Heart left ventricle (tissue), 16 donors: ENCODE data around the gene S100A7A. TPM values are rescaled to one million over a fixed set of nuclear protein-coding genes. Genes with fewer than 3 reads are reported as not detected.

Experiments
- ATAC-seq, 4 donors: fragments of 200-7000 bp; cut with Tn5 transposase; one replicate each; pipeline ENCODE4 v1.9.1; 2020 to 2022; ENCODE audit warnings: moderate library complexity in 4 of 4, mild to moderate bottlenecking in 3 of 4, moderate number of reproducible peaks in 1 of 4
- DNase-seq, 5 donors: peaks; one replicate each; pipeline ENCODE4 v3.0.0-alpha.2; 2020
- H3K27ac ChIP-seq, 12 donors: fragments of 200-600 bp; sonication (generic) in 4 of 12; one replicate each; pipeline versions ENCODE4 v1.5.0 to v1.8.0; 2016 to 2022; ENCODE audit warnings: mild to moderate bottlenecking in 2 of 12
- H3K27me3 ChIP-seq, 9 donors: fragments of 200-600 bp; sonication (generic) in 2 of 9; one replicate each; pipeline versions ENCODE4 v1.5.1 to v1.8.0; 2016 to 2022; ENCODE audit warnings: mild to moderate bottlenecking in 3 of 9
- H3K36me3 ChIP-seq, 9 donors: fragments of 200-600 bp; sonication (generic) in 2 of 9; one replicate each; pipeline versions ENCODE4 v1.5.0 to v1.8.0; 2018 to 2022; ENCODE audit warnings: mild to moderate bottlenecking in 2 of 9
- H3K4me1 ChIP-seq, 12 donors: fragments of 200-600 bp; sonication (generic) in 4 of 12; one replicate each; pipeline versions ENCODE4 v1.5.0 to v1.8.0; 2016 to 2022; ENCODE audit warnings: mild to moderate bottlenecking in 3 of 12
- H3K4me3 ChIP-seq, 12 donors: fragments of 200-600 bp; sonication (generic) in 4 of 12; one replicate each; pipeline versions ENCODE4 v1.5.0 to v1.8.0; 2017 to 2022; ENCODE audit warnings: mild to moderate bottlenecking in 9 of 12, moderate library complexity in 4 of 12
- H3K9me3 ChIP-seq, 12 donors: fragments of 200-600 bp; sonication (generic) in 4 of 12; one replicate each; pipeline versions ENCODE4 v1.5.0 to v1.8.0; 2016 to 2022; ENCODE audit warnings: mild to moderate bottlenecking in 1 of 12
- CTCF ChIP-seq, 12 donors: fragments of 200-600 bp; sonication (generic) in 4 of 12; IDR thresholded peaks; one replicate each; pipeline versions ENCODE4 v1.5.0 to v1.8.0; 2018 to 2022; ENCODE audit warnings: antibody characterized with exemption in 12 of 12, mild to moderate bottlenecking in 5 of 12
- POLR2A ChIP-seq, 2 donors: fragments of 450-650 bp; IDR thresholded peaks; one replicate each; pipeline ENCODE4 v1.6.1; 2017; ENCODE audit warnings: antibody characterized with exemption in 2 of 2, mild to moderate bottlenecking in 2 of 2, moderate library complexity in 2 of 2
- WGBS, 4 donors: extraction: QIAGEN DNeasy Blood & Tissue Kit in 2 of 4; methylation state at CpG; one replicate each; pipeline versions ENCODE4 v1.1.5 to v1.1.7; 2013 to 2018; 5-methylcytosine and 5-hydroxymethylcytosine counted together
- intact Hi-C, 10 donors: fragments of 100-400 bp; cut with DNase I; formaldehyde crosslinking; loops; one replicate each; pipeline versions ENCODE4 v1.11.1 to v1.14.2; 2022
- polyA plus RNA-seq, 2 donors: library from polyadenylated mRNA; stranded (reverse); fragments of 200-250 nt; gene quantifications; one replicate each; pipeline ENCODE4 v1.2.3, GENCODE V29; 2013
- total RNA-seq, 9 donors: library from RNA; depleted of rRNA in 2 of 9; stranded (reverse); fragments of >200 nt in 2 of 9; fragmentation: NEBNext Ultra II Directional in 3 of 9; extraction: Animal tissue kit (Norgen Biotek cat#: 25700) in 3 of 9; gene quantifications; one replicate each; pipeline versions ENCODE4 v1.1.0 to v1.2.4, GENCODE V29; 2016 to 2023
- donor health status: ischemic (EF 13 %, LVEDD 7.1; RV severe dilation, severe dysfunction).
- donor health status: healthy with polysubstance abuse.
- donor health status: DM: no; HTN: yes; CAD: no.
- donor health status: DM: no; HTN: no; CAD: no.
- donor health status: ischemic (EF 25% LVEDD 6.9; RV normal size, moderate dysfunction).
- donor health status: ischemic (EF 25% LVEDD 5.7; RV mildly dilated, moderate dysfunction).
- donor health status: healthy.
- donor health status: DM: yes; HTN: yes; CAD: no.
- donor health status: ischemic (EF 35%, LVEDD 5.7; RV mildly dilated, moderate dysfunction).
- donor health status: nonischemic (EF 11% LVEDD 7.7; RV severe dilation, severe dysfunction).
- donor health status: DM: yes; HTN: yes; CAD: no.
- donor health status: PGD.
- donor health status: ischemic (EF 29% LVEDD 5.4; RV normal size, mild dysfunction).
- donor health status: nonischemic (EF 23%, LVEDD 6.1; RV moderate dilation, normal function).

S100A7A gene
- total and polyA plus RNA-seq, 11 donors = not detected

DNA sequence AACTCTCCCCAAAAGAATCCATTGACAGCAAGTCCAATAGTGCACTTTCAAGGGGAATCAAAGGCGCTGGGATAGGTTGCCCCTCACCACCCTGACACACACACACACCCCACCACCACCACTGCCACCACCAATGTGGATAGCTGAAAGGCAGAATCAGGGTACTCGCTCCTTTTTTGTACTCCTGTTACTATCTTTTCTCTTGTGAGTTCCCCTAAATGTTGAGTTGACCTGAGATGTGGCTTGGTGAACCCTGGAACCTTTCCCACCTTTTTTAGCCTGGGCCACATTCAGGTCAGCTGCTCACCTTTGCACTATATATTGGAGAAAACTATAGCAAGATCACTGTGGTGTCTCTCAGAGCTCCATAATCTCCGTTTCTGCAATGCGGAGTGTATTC, 29.3 kb upstream of the S100A7A start:
- intact Hi-C loops = no loop called here
- 83 to 89% (median 84%) methylated on average over 4 of the region's 4 CpGs for WGBS, 4 donors

DNA sequence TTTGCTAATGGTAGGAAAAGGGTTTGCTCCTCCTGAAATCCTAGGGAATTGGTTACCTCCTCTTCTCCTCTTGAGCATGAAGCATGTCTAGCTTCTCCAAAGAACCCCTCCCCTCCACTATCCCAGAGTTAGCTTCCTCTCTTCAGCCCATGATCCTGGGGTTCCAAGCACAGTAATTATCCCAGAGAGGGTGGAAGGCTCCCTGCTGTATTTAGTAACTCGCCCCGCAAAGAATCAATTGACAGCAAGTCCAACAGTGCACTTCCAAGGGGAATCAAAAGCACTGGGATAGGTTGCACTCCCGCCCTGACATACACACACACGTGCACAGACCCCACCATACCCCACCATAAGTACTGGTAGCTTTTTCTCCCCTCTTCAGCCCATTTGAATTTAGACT, 28.5 kb upstream of the S100A7A start:
- intact Hi-C loops = no loop called here
- no peaks in the 10 kb centered on the region for H3K36me3 ChIP-seq
- WGBS, 4 donors = 80 to 84% (median 83%) methylated on average over 4 of the region's 4 CpGs
- peaks cover 0 to 6% (median 0%) of the 10 kb centered on the region in 9 donors for H3K27me3 ChIP-seq
- no peak for TF ChIP-seq POLR2A (IDR thresholded peaks at IDR 0.05)
- TF ChIP-seq CTCF (IDR thresholded peaks at IDR 0.05) = no peak
- H3K4me3 ChIP-seq = no peak overlapping the region
- H3K4me1 ChIP-seq = peaks cover 0 to 55% (median 2%) of the 10 kb centered on the region in 12 donors
- no peak for ATAC-seq
- DNase-seq = no peak
- H3K9me3 ChIP-seq = peaks cover 0 to 6% (median under 1%) of the 10 kb centered on the region in 12 donors
- peak overlapping the region in 1 of 12 donors; percentile 86 for H3K27ac ChIP-seq

More for the DNA sequence above, 29.3 kb upstream of the S100A7A start:
- no peak for ATAC-seq
- H3K27me3 ChIP-seq = peaks cover 0 to 6% (median 0%) of the 10 kb centered on the region in 9 donors
- H3K36me3 ChIP-seq = no peaks in the 10 kb centered on the region
- peak overlapping the region in 1 of 12 donors; percentile 86 for H3K27ac ChIP-seq
- DNase-seq = no peak
- H3K4me1 ChIP-seq = peaks cover 0 to 53% (median 2%) of the 10 kb centered on the region in 12 donors
- H3K9me3 ChIP-seq = peaks cover 0 to 13% (median 3%) of the 10 kb centered on the region in 12 donors
- H3K4me3 ChIP-seq = no peak overlapping the region
- no peak for TF ChIP-seq POLR2A (IDR thresholded peaks at IDR 0.05)
- TF ChIP-seq CTCF (IDR thresholded peaks at IDR 0.05) = no peak

- Histone ChIP-seq H3K36me3 (no peaks in the 10 kb centered on the region), H3K27me3 (peaks cover 0 to 6% (median 0%) of the 10 kb centered on the region in 9 donors), H3K9me3 (no peaks in the 10 kb centered on the region), H3K4me3 (peak overlapping the region in 1 of 12 donors; percentile 49), H3K27ac (peak overlapping the region in 1 of 12 donors; percentile 77), H3K4me1 (peaks cover 0 to 55% (median 2%) of the 10 kb centered on the region in 12 donors)
- 78 to 96% (median 86%) methylated on average over 1 of the region's 1 CpG for WGBS, 4 donors
- TF ChIP-seq CTCF (IDR thresholded peaks at IDR 0.05) (no peak), POLR2A (IDR thresholded peaks at IDR 0.05) (no peak)
- ATAC-seq (no peak), DNase-seq (no peak)
- intact Hi-C loops = no loop called here
Measured at GRCh38 chr1:153389401-153389800, 26.9 kb upstream of the S100A7A start.

GRCh38 chr1:153389973-153390879, 26.1 kb upstream of the S100A7A start:
- intact Hi-C loops = no loop called here
- no peak for DNase-seq
- WGBS, 4 donors = 71 to 78% (median 76%) methylated on average over 16 to 17 of the region's 17 CpGs
- peaks cover 0 to 6% (median 0%) of the 10 kb centered on the region in 9 donors for H3K27me3 ChIP-seq
- TF ChIP-seq POLR2A (IDR thresholded peaks at IDR 0.05) = no peak
- H3K4me1 ChIP-seq = peaks cover 0 to 50% (median 1%) of the 10 kb centered on the region in 12 donors
- peak overlapping the region in 1 of 12 donors; percentile 49 for H3K4me3 ChIP-seq
- H3K27ac ChIP-seq = peak overlapping the region in 1 of 12 donors; percentile 77
- H3K36me3 ChIP-seq = no peaks in the 10 kb centered on the region
- no peaks in the 10 kb centered on the region for H3K9me3 ChIP-seq
- peak in 1 of 4 donors; percentile 18 for ATAC-seq
